Psoas muscle (tissue), 8 donors: ENCODE measurements around the gene DNAJB1. TPM values are rescaled to one million over a fixed set of nuclear protein-coding genes. Genes with fewer than 3 reads are reported as not detected.
"Not testable (repeated sequence)": the region's sequence is repeated elsewhere in the genome, so short reads cannot be mapped to it uniquely, and the experiment has no call there.

Experiments used
- ATAC-seq, 4 donors: fragments of 200-7000 bp; cut with Tn5 transposase; one replicate each; pipeline ENCODE4 v1.9.1; 2020; ENCODE audit warnings: moderate library complexity in 3 of 4, mild to moderate bottlenecking in 2 of 4
- DNase-seq, 2 donors: peaks; one replicate each; pipeline ENCODE4 v3.0.0-alpha.2; 2020
- H3K27ac ChIP-seq: fragments of 200-600 bp; one replicate; pipeline ENCODE4 v1.8.0; 2022
- H3K27me3 ChIP-seq, 3 donors: fragments of 200-600 bp in 1 of 3; one replicate each; pipeline versions ENCODE4 v1.6.1 to v1.8.0; 2013 to 2022; ENCODE audit warnings: low read length in 2 of 3, mild to moderate bottlenecking in 2 of 3, moderate library complexity in 1 of 3; ENCODE audit not compliant: insufficient read depth in 3 of 3
- H3K36me3 ChIP-seq, 2 donors: fragments of 200-600 bp in 1 of 2; one replicate each; pipeline versions ENCODE4 v1.6.1 to v1.8.0; 2013 to 2022; ENCODE audit warnings: low read depth in 1 of 2, mild to moderate bottlenecking in 1 of 2, moderate library complexity in 1 of 2; ENCODE audit not compliant: insufficient read depth in 1 of 2
- H3K4me1 ChIP-seq: fragments of 200-600 bp; one replicate; pipeline ENCODE4 v1.8.0; 2022
- H3K4me3 ChIP-seq: fragments of 200-600 bp; one replicate; pipeline ENCODE4 v1.8.0; 2022; ENCODE audit warnings: mild to moderate bottlenecking
- H3K9me3 ChIP-seq: fragments of 200-600 bp; one replicate; pipeline ENCODE4 v1.8.0; 2022
- CTCF ChIP-seq: fragments of 200-600 bp; IDR thresholded peaks from one replicate; pipeline ENCODE4 v1.8.0; 2022; ENCODE audit warnings: antibody characterized with exemption
- WGBS, 3 donors: extraction: QIAGEN DNeasy Blood & Tissue Kit; methylation state at CpG; one replicate each; pipeline versions ENCODE4 v1.1.6 to v1.1.7; 2013; 5-methylcytosine and 5-hydroxymethylcytosine counted together
- intact Hi-C, 2 donors: fragments of 100-400 bp; cut with DNase I; formaldehyde crosslinking; loops; one replicate each; pipeline versions ENCODE4 v1.11.0 to v1.14.2; 2022
- polyA plus RNA-seq, 3 donors: library from polyadenylated mRNA; stranded (reverse); fragments of 200-250 nt; gene quantifications; one replicate each; pipeline ENCODE4 v1.2.3, GENCODE V29; 2013
- total RNA-seq, 4 donors: library from RNA; stranded (reverse); fragmentation: NEBNext Ultra II Directional in 2 of 4; extraction: Animal tissue kit (Norgen Biotek cat#: 25700) in 2 of 4; gene quantifications; one replicate each; pipeline versions ENCODE4 v1.2.1 to v1.2.4, GENCODE V29; 2021 to 2023
- donor health status: healthy with polysubstance abuse.
- donor health status: DM: no; HTN: no; CAD: no; lungs with moderate emphysema.
- donor health status: Bipolar disorder and iron deficiency.
- donor health status: healthy.
- donor health status: DM: yes; HTN: yes; CAD: no.
- donor health status: DM: no; HTN: no; CAD: no.
- donor health status: DM: no; HTN: no; CAD: no.
- donor health status: DM: yes; HTN: yes; CAD: no.

Gene DNAJB1
- total and polyA plus RNA-seq, 7 donors: 20.8 to 105 (median 32.6) TPM

- WGBS, 3 donors: 52 to 59% (median 53%) methylated on average over 7 of the region's 7 CpGs
- ATAC-seq (no peak), DNase-seq (no peak)
- Histone ChIP-seq H3K4me3 (no peak overlapping the region), H3K27me3 (no peaks in the 10 kb centered on the region), H3K9me3 (no peaks in the 10 kb centered on the region), H3K27ac (peak overlapping the region; percentile 53), H3K36me3 (peaks cover 0 to 8% of the 10 kb centered on the region in 2 donors), H3K4me1 (peaks cover 36% of the 10 kb centered on the region)
- intact Hi-C loops: no loop called here
- no peak for TF ChIP-seq CTCF
Measured at GRCh38 chr19:14542711-14543328, 24.6 kb upstream of the DNAJB1 start.

GRCh38 chr19:14541979-14542378 lies 23.8 kb upstream of the DNAJB1 start:
- intact Hi-C loops, H3K9me3 ChIP-seq, ATAC-seq, H3K4me3 ChIP-seq, H3K27me3 ChIP-seq, H3K36me3 ChIP-seq, DNase-seq: not testable (repeated sequence)
- H3K4me1 ChIP-seq: peaks cover 32% of the 10 kb centered on the region
- 76 to 89% (median 88%) methylated on average over 5 of the region's 5 CpGs for WGBS, 3 donors
- peak overlapping the region; percentile 56 for H3K27ac ChIP-seq

GRCh38 chr19:14540741-14541525 lies 22.7 kb upstream of the DNAJB1 start:
- no peak for ATAC-seq
- WGBS, 3 donors: 75 to 84% (median 78%) methylated on average over 19 of the region's 19 CpGs
- peaks cover 22% of the 10 kb centered on the region for H3K4me1 ChIP-seq
- H3K27me3 ChIP-seq: no peaks in the 10 kb centered on the region
- no peaks in the 10 kb centered on the region for H3K9me3 ChIP-seq
- peaks cover 0 to 6% of the 10 kb centered on the region in 2 donors for H3K36me3 ChIP-seq
- H3K4me3 ChIP-seq: no peak overlapping the region
- no peak for TF ChIP-seq CTCF
- no peak for DNase-seq
- intact Hi-C loops: no loop called here
- peak overlapping the region; percentile 56 for H3K27ac ChIP-seq

GRCh38 chr19:14536926-14537692 lies 18.9 kb upstream of the DNAJB1 start:
- Histone ChIP-seq H3K4me1 (peaks cover 15% of the 10 kb centered on the region), H3K27me3 (no peaks in the 10 kb centered on the region), H3K27ac (peak overlapping the region; percentile 23), H3K36me3 (peaks cover 0 to 10% of the 10 kb centered on the region in 2 donors), H3K9me3 (no peaks in the 10 kb centered on the region), H3K4me3 (no peak overlapping the region)
- ATAC-seq (peak; percentile 34 to 55 (median 46)), DNase-seq (peak; percentile 46 to 76)
- WGBS, 3 donors: 31 to 48% (median 36%) methylated on average over 16 to 24 of the region's 24 CpGs
- TF ChIP-seq CTCF: no peak
- intact Hi-C loops: no loop called here

- peaks cover 25% of the 10 kb centered on the region for H3K4me1 ChIP-seq
- intact Hi-C loops: no loop called here
- ATAC-seq (no peak), DNase-seq (no peak)
- H3K27ac ChIP-seq: peak overlapping the region; percentile 88
- TF ChIP-seq CTCF: no peak
- no peaks in the 10 kb centered on the region for H3K9me3 ChIP-seq
- H3K27me3 ChIP-seq: no peaks in the 10 kb centered on the region
- H3K36me3 ChIP-seq: peaks cover 0 to 4% of the 10 kb centered on the region in 2 donors
- H3K4me3 ChIP-seq: no peak overlapping the region
- 32 to 61% (median 37%) methylated on average over 5 of the region's 5 CpGs for WGBS, 3 donors
Measured at GRCh38 chr19:14533450-14533849, 15.3 kb upstream of the DNAJB1 start.
